Activated naive CD4-positive, alpha-beta T cell treated with anti-CD3 and anti-CD28 coated beads, Interleukin-2, amount 50 U/mL, for 72 hours (primary cell): Measurements from ENCODE around the gene PLN. TPM values are rescaled to one million over a fixed set of nuclear protein-coding genes. Genes with fewer than 3 reads are reported as not detected.

ENCODE experiments used
- ATAC-seq, 2 donors: fragments of 150-1000 bp; cut with Tn5 transposase; 2 replicates each; pipeline ENCODE4 v1.10.0; 2021; ENCODE audit warnings: mild to moderate bottlenecking in 2 of 2, moderate library complexity in 2 of 2
- DNase-seq, 2 donors: peaks; one replicate each; pipeline ENCODE4 v3.0.0; 2021 to 2022; ENCODE audit warnings: low spot score in 2 of 2
- H3K27ac Mint-ChIP-seq, 2 donors: one replicate each; pipeline ENCODE4 v1.8.0; 2022; ENCODE audit warnings: mild to moderate bottlenecking in 2 of 2, mixed read lengths in 2 of 2
- H3K36me3 Mint-ChIP-seq, 2 donors: one replicate each; pipeline ENCODE4 v1.8.0; 2022; ENCODE audit warnings: mixed read lengths in 2 of 2
- H3K9me3 Mint-ChIP-seq, 2 donors: one replicate each; pipeline ENCODE4 v1.8.0; 2022; ENCODE audit warnings: mixed read lengths in 2 of 2
- total RNA-seq, 2 donors: library from RNA; stranded (reverse); gene quantifications; one replicate each; pipeline ENCODE4 v1.2.3, GENCODE V29; 2022

PLN gene
- total RNA-seq, 2 donors from 2014 or later: not detected

- no peaks in the 10 kb centered on the region for H3K9me3 Mint-ChIP-seq
- H3K27ac Mint-ChIP-seq: peak overlapping the region; percentile 78 to 93
- ATAC-seq (peak; percentile 73 to 82), DNase-seq (no peak)
- H3K36me3 Mint-ChIP-seq: peaks cover 4 to 8% of the 10 kb centered on the region in 2 donors
Measured at GRCh38 chr6:118558464-118559217, 10.5 kb downstream of the PLN start.

GRCh38 chr6:118559659-118560058 is 11.6 kb downstream of the PLN start:
- Mint-ChIP-seq H3K27ac (no peak overlapping the region), H3K36me3 (peaks cover 4 to 8% of the 10 kb centered on the region in 2 donors), H3K9me3 (no peaks in the 10 kb centered on the region)
- DNase-seq (no peak), ATAC-seq (peak; percentile 33 to 39)

- peaks cover 4 to 19% of the 10 kb centered on the region in 2 donors for H3K36me3 Mint-ChIP-seq
- no peak overlapping the region for H3K27ac Mint-ChIP-seq
- no peaks in the 10 kb centered on the region for H3K9me3 Mint-ChIP-seq
- ATAC-seq (no peak), DNase-seq (no peak)
Measured at GRCh38 chr6:118562248-118562647, 14.2 kb downstream of the PLN start.

- ATAC-seq (no peak), DNase-seq (no peak)
- Mint-ChIP-seq H3K36me3 (peaks cover 4 to 19% of the 10 kb centered on the region in 2 donors), H3K27ac (peak overlapping the region in 1 of 2 donors; percentile 26), H3K9me3 (no peaks in the 10 kb centered on the region)
Measured at GRCh38 chr6:118562959-118563358, 14.9 kb downstream of the PLN start.

DNA sequence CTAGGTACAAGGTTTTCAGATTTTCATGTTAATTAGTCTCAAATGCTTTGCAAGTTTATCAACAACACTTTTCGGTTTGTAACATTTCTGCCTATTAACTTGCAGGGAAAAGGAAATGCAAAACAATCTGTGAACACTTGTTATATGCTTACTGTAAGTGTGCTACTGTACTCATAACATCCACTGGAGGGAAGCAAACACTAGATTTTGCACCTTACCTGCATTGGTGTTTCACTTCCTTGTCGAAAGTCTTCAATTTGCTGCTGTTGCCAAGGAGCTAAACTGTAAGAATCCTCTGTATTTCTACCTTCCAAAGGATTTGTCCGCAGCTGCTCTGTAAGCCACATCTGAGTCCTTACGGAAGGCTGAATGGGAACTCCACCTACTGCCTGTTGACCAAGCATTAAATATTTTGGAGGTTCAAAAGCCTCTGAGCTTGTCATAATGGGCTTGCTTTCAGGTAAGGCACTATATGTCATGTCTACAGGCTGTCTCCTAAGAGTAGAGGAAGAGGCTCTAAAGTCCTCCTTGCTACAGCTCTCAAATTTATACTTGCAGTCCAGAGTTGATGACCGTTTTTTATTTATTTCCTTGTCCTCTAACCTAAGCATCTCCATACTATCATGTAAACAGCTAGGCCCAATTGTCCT is 17.3 kb downstream of the PLN start:
- Mint-ChIP-seq H3K27ac (peak overlapping the region in 1 of 2 donors; percentile 19), H3K36me3 (peaks cover 4 to 11% of the 10 kb centered on the region in 2 donors)
- no peak for DNase-seq

DNA sequence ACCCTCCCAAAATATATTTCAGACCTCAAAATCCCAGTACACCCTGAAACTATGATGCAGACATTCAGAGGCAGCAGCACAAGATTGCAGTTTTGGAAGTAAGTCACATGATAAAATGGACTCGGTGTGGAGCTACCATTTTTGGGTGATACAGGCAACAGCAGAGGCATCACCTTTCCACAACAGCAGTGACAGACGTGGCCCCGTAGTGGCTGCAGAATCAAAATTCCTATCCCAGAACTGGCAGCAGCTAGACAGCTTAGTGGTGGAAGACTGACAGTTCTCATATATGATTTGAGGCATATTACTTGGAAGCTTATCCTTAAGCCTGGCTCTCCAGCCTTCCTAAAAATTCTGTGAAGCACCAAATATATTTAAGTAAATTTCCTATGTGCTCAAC is 19.9 kb downstream of the PLN start:
- no peak for DNase-seq
- no peak overlapping the region for H3K27ac Mint-ChIP-seq

More for the DNA sequence above, 17.3 kb downstream of the PLN start:
- no peaks in the 10 kb centered on the region for H3K9me3 Mint-ChIP-seq
- peak; percentile 68 to 87 for ATAC-seq

DNA sequence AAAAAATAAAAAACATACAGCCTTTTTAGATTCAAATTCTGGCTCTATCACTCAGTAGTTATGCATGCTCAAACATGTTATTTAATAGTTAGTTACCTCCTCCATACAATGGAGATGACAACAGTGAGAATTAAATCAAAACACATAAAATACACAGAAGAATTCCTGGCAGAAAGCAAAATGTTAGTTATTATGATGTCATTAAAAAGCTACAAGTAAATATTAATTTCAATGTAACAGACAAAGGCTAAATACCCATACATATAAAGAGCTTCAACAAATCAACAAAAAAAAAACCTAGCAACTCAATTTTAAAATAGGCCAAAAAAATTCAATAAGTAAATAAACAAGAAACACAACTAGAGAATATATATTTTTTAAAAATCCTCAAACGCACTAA is 21.4 kb downstream of the PLN start:
- peaks cover 8 to 25% of the 10 kb centered on the region in 2 donors for H3K36me3 Mint-ChIP-seq
- ATAC-seq: no peak
- no peak for DNase-seq
- no peak overlapping the region for H3K27ac Mint-ChIP-seq
- peaks cover 7% of the 10 kb centered on the region in 2 donors for H3K9me3 Mint-ChIP-seq

More for the DNA sequence above, 19.9 kb downstream of the PLN start:
- Mint-ChIP-seq H3K36me3 (peaks cover 2 to 12% of the 10 kb centered on the region in 2 donors), H3K9me3 (no peaks in the 10 kb centered on the region)
- no peak for ATAC-seq

DNA sequence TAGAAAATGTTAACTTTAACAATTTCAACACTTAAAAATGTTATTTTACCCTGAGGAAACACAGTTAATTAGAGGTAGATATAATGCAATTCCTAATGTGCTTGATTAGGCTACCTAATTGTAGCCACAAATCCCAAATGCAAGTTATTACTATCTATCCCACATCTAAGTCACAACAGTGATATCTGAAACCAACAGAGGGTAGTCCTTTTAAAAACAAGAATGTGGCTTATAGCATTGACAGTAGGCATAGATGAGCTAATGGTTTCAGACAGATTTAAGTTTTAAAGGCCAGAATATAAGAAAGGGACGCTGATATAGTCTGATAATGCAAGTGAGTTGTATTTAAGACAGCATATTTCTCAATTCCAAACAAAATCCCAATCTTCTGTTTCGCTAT is 23.0 kb downstream of the PLN start:
- Mint-ChIP-seq H3K9me3 (peaks cover 15 to 23% of the 10 kb centered on the region in 2 donors), H3K36me3 (peaks cover 24 to 31% of the 10 kb centered on the region in 2 donors), H3K27ac (no peak overlapping the region)
- no peak for DNase-seq
- no peak for ATAC-seq

GRCh38 chr6:118574051-118574865 is 26.2 kb downstream of the PLN start:
- Mint-ChIP-seq H3K36me3 (peaks cover 41 to 62% of the 10 kb centered on the region in 2 donors), H3K27ac (peak overlapping the region; percentile 80 to 90), H3K9me3 (peaks cover 26 to 42% of the 10 kb centered on the region in 2 donors)
- ATAC-seq (peak in 1 of 2 donors; percentile 59), DNase-seq (no peak)

DNA sequence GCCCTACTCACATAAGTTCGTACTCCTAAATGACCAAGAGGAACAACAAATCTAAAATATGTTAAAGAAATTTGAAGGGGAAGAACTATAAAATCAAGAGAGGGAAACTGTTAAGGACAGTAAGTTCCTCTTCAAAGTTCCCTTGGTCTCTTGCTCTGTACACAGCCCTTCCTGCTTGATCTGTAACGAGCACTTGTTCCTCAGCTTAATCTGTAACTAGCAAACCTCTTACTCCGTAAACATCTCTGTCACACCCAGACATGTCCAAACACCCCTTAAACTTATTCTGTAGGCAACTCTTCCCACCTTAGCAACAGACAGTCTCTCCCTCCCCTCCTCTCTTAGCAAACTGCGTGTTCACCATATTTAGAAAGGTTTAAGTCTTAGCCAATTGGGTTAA is 29.9 kb downstream of the PLN start:
- DNase-seq (no peak), ATAC-seq (no peak)
- Mint-ChIP-seq H3K9me3 (peaks cover 36 to 61% of the 10 kb centered on the region in 2 donors), H3K36me3 (peaks cover 55 to 94% of the 10 kb centered on the region in 2 donors), H3K27ac (peak overlapping the region in 1 of 2 donors; percentile 62)

DNA sequence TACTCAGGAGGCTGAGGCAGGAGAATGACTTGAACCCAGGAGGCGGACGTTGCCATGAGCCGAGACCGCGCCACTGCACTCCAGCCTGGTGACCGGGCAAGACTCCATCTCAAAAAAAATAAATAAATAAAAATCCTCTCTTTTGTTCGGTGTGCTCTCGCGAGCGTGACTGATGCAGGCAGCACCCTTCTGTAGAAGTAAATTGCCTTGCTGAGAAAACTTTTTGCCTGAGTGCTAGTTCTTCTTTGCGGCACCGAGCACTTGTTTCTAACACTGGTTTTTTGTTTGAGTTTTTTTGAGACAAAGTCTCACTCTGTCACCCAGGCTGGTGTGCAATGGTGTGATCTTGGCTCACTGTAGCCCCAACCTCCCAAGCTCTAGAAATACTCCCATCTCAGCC is 30.5 kb downstream of the PLN start:
- H3K36me3 Mint-ChIP-seq: peaks cover 55 to 90% of the 10 kb centered on the region in 2 donors
- H3K27ac Mint-ChIP-seq: no peak overlapping the region
- peaks cover 36 to 61% of the 10 kb centered on the region in 2 donors for H3K9me3 Mint-ChIP-seq
- no peak for DNase-seq
- no peak for ATAC-seq

DNA sequence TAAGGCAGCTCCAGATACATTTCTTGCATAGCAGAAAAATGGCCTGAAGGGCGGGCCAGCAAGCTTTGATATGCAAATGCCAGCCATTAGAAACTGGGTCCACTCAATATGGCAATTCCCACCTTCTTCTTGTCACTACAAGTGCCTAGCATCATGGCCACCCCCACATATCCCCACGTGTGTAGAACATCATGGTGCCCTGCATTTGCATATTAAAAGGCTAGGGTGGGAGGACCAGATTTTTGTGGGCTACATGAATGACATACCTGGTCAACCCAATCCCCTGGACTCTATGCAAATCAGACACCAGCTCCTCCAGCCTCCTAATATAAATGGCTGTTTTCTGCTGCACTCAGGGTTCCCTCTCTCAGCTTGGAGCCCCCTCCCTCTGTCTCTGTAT is 31.7 kb downstream of the PLN start:
- Mint-ChIP-seq H3K36me3 (peaks cover 45 to 78% of the 10 kb centered on the region in 2 donors), H3K9me3 (peaks cover 26 to 51% of the 10 kb centered on the region in 2 donors)
- DNase-seq: no peak

GRCh38 chr6:118580585-118581419 is 32.7 kb downstream of the PLN start:
- peak; percentile 57 to 60 for ATAC-seq
- no peak for DNase-seq
- Mint-ChIP-seq H3K9me3 (peaks cover 24 to 41% of the 10 kb centered on the region in 2 donors), H3K27ac (peak overlapping the region; percentile 35 to 90), H3K36me3 (peaks cover 35 to 68% of the 10 kb centered on the region in 2 donors)

More for the DNA sequence above, 31.7 kb downstream of the PLN start:
- peak overlapping the region in 1 of 2 donors; percentile 81 for H3K27ac Mint-ChIP-seq
- no peak for ATAC-seq

DNA sequence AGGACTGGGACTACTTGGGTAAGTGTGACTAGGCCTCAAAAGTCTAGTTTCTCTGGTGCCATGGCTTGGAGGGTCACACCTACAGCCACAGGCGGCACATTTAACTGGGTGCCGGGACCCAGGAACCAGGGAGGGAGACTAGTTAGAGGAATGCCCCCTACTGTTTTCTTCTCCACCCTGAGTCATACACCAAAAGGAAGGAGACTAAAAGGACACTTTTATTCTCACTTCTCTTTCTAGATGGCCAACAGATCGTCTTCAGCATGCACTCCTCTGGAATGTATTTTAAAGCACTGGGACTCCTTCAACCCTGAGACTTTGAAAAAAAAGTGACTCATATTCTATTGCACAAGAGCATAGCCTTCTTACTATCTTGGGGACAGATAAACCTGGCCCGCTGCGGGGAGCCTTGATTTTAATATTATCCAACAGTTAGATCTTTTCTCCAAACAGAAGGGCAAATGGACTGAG is 33.4 kb downstream of the PLN start:
- DNase-seq (no peak), ATAC-seq (peak in 1 of 2 donors; percentile 28)
- peak overlapping the region in 1 of 2 donors; percentile 35 for H3K27ac Mint-ChIP-seq
- peaks cover 28 to 68% of the 10 kb centered on the region in 2 donors for H3K36me3 Mint-ChIP-seq
- H3K9me3 Mint-ChIP-seq: peaks cover 16 to 38% of the 10 kb centered on the region in 2 donors

DNA sequence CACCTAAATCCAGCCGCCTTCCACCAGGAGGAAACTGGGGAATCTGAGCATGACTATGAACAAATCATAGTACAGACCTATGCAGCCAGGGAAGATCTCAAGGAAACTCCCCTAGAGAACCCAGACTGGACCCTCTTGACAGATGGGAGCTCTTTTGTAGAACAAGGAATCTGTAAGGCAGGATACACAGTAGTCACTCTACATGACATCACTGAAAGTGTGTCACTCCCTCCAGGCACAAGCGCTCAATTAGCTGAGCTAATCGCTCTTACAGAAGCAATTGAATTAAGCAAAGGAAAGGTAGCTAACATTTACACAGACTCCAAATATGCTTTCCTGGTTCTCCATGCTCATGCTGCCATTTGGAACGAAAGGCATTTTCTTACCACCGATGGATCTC is 36.8 kb downstream of the PLN start:
- Mint-ChIP-seq H3K27ac (no peak overlapping the region), H3K36me3 (peaks cover 13 to 36% of the 10 kb centered on the region in 2 donors), H3K9me3 (peaks cover 9 to 17% of the 10 kb centered on the region in 2 donors)
- ATAC-seq (no peak), DNase-seq (no peak)
